Hepatocyte (in vitro differentiated cells): Measurements from ENCODE around the gene SPATA24. TPM values are rescaled to one million over a fixed set of nuclear protein-coding genes. Genes with fewer than 3 reads are reported as not detected.

Experiments used
- DNase-seq: peaks from one replicate; pipeline ENCODE4 v3.0.0-alpha.2; 2016; ENCODE audit warnings: low spot score
- H2AFZ ChIP-seq: fragments of 200-600 bp; sonication (generic); 2 replicates; pipeline ENCODE4 v1.6.0; 2016; ENCODE audit warnings: antibody characterized with exemption, mild to moderate bottlenecking
- H3K27ac ChIP-seq: fragments of 200-600 bp; sonication (generic); 2 replicates; pipeline ENCODE4 v1.5.1; 2016; ENCODE audit warnings: mild to moderate bottlenecking
- H3K27me3 ChIP-seq: fragments of 200-600 bp; sonication (generic); 2 replicates; pipeline ENCODE4 v1.6.1; 2016
- H3K36me3 ChIP-seq: fragments of 200-600 bp; sonication (generic); replicated peaks from 2 replicates; pipeline ENCODE4 v1.5.1; 2016; ENCODE audit warnings: low read depth; ENCODE audit not compliant: insufficient read depth
- H3K4me1 ChIP-seq: fragments of 200-600 bp; sonication (generic); 2 replicates; pipeline ENCODE4 v1.5.1; 2016; ENCODE audit warnings: mild to moderate bottlenecking, moderate library complexity; ENCODE audit not compliant: insufficient read depth
- H3K4me2 ChIP-seq: fragments of 200-600 bp; sonication (generic); 2 replicates; pipeline ENCODE4 v1.6.0; 2016
- H3K4me3 ChIP-seq: fragments of 200-600 bp; sonication (generic); 2 replicates; pipeline ENCODE4 v1.5.1; 2016; ENCODE audit warnings: mild to moderate bottlenecking
- H3K79me2 ChIP-seq: fragments of 200-600 bp; sonication (generic); 2 replicates; pipeline ENCODE4 v1.6.0; 2017; ENCODE audit warnings: mild to moderate bottlenecking
- H3K9me2 ChIP-seq: fragments of 200-600 bp; sonication (generic); replicated peaks from 2 replicates; pipeline ENCODE4 v1.6.0; 2017; ENCODE audit warnings: mild to moderate bottlenecking; ENCODE audit not compliant: insufficient read depth
- H3K9me3 ChIP-seq: fragments of 200-600 bp; sonication (generic); 2 replicates; pipeline ENCODE4 v1.5.1; 2016; ENCODE audit warnings: low read depth, mild to moderate bottlenecking
- H4K20me1 ChIP-seq: fragments of 200-600 bp; sonication (generic); 2 replicates; pipeline ENCODE4 v1.6.0; 2016; ENCODE audit warnings: mild to moderate bottlenecking; ENCODE audit not compliant: insufficient read depth, poor library complexity, severe bottlenecking
- CTCF ChIP-seq: fragments of 200-600 bp; sonication (generic); IDR thresholded peaks from 2 replicates; pipeline ENCODE4 v1.5.1; 2016; ENCODE audit warnings: antibody characterized with exemption, mild to moderate bottlenecking; ENCODE audit not compliant: poor library complexity
- EZH2 ChIP-seq: fragments of 200-600 bp; sonication (generic); IDR thresholded peaks from 2 replicates; pipeline ENCODE4 v1.6.1; 2016; ENCODE audit warnings: antibody characterized with exemption, mild to moderate bottlenecking, borderline replicate concordance
- EZH2phosphoT487 ChIP-seq: fragments of 200-600 bp; sonication (generic); IDR thresholded peaks from one replicate; pipeline ENCODE4 v1.6.1; 2018; ENCODE audit warnings: antibody characterized with exemption, mild to moderate bottlenecking, low read depth, moderate library complexity; ENCODE audit not compliant: unreplicated experiment, severe bottlenecking
- WGBS: methylation state at CpG from one replicate; pipeline ENCODE4 v1.1.6; 2016; ENCODE audit warnings: low lambda C conversion rate; ENCODE audit errors: missing lambda C conversion rate; 5-methylcytosine and 5-hydroxymethylcytosine counted together
- polyA plus RNA-seq: library from polyadenylated mRNA; unstranded; fragments of >200 nt; fragmentation: Nextera tagmentation; extraction: Ambion mirVana; gene quantifications from 2 replicates; pipeline ENCODE4 v1.2.1, GENCODE V29; 2016
- total RNA-seq: library from RNA; depleted of rRNA; stranded (reverse); fragments of >200 nt; gene quantifications from 2 replicates; pipeline ENCODE4 v1.2.3, GENCODE V29; 2014

Gene SPATA24
- total and polyA plus RNA-seq, 2 experiments from 2014 or later: 6.3 to 9.8 TPM

GRCh38 chr5:139402561-139403158, 1.2 kb downstream of the SPATA24 start:
- TF ChIP-seq CTCF: peak; percentile 26
- TF ChIP-seq EZH2phosphoT487: no peak
- no peak for TF ChIP-seq EZH2
- DNase-seq: no peak
- Histone ChIP-seq H3K4me1 (peaks cover 6% of the 10 kb centered on the region), H3K4me2 (peak overlapping the region; percentile 83), H2AFZ (no peak overlapping the region), H3K27ac (no peak overlapping the region), H4K20me1 (no peaks in the 10 kb centered on the region), H3K27me3 (no peaks in the 10 kb centered on the region), H3K9me2 (no peaks in the 10 kb centered on the region), H3K79me2 (no peaks in the 10 kb centered on the region), H3K36me3 (no peaks in the 10 kb centered on the region), H3K4me3 (no peak overlapping the region), H3K9me3 (no peaks in the 10 kb centered on the region)
- WGBS: 72% methylated on average over 7 of the region's 7 CpGs

- Histone ChIP-seq H3K27ac (no peak overlapping the region), H3K27me3 (no peaks in the 10 kb centered on the region), H3K9me2 (no peaks in the 10 kb centered on the region), H4K20me1 (no peaks in the 10 kb centered on the region), H3K79me2 (no peaks in the 10 kb centered on the region), H3K4me1 (peaks cover 6% of the 10 kb centered on the region), H2AFZ (no peak overlapping the region), H3K9me3 (no peaks in the 10 kb centered on the region), H3K4me3 (no peak overlapping the region), H3K4me2 (no peak overlapping the region), H3K36me3 (no peaks in the 10 kb centered on the region)
- TF ChIP-seq CTCF: no peak
- no peak for TF ChIP-seq EZH2
- no peak for TF ChIP-seq EZH2phosphoT487
- DNase-seq: no peak
- 91% methylated on average over 8 of the region's 10 CpGs for WGBS
These were observed 2.3 kb downstream of the SPATA24 start for GRCh38 chr5:139401546-139401945.

- no peak for TF ChIP-seq EZH2
- no peak for TF ChIP-seq CTCF
- no peak for TF ChIP-seq EZH2phosphoT487
- Histone ChIP-seq H3K36me3 (no peaks in the 10 kb centered on the region), H3K79me2 (no peaks in the 10 kb centered on the region), H3K9me2 (no peaks in the 10 kb centered on the region), H3K4me1 (peaks cover 7% of the 10 kb centered on the region), H3K4me2 (no peak overlapping the region), H2AFZ (no peak overlapping the region), H3K27ac (no peak overlapping the region), H4K20me1 (no peaks in the 10 kb centered on the region), H3K27me3 (peaks cover 9% of the 10 kb centered on the region), H3K4me3 (no peak overlapping the region), H3K9me3 (no peaks in the 10 kb centered on the region)
- WGBS: 90% methylated on average over 6 of the region's 6 CpGs
- DNase-seq: no peak
These were observed 4.3 kb downstream of the SPATA24 start for GRCh38 chr5:139399501-139400121.
